Sigmoid colon (tissue), 7 donors: Measurements from ENCODE around the gene CLSTN1. TPM values are rescaled to one million over a fixed set of nuclear protein-coding genes. Genes with fewer than 3 reads are reported as not detected.

Experiments used
- DNase-seq: peaks from one replicate; pipeline ENCODE4 v3.0.0-alpha.2; 2019
- H3K27ac ChIP-seq, 4 donors: fragments of 200-600 bp; sonication (generic); one replicate each; pipeline ENCODE4 v1.5.1; 2016 to 2019; ENCODE audit warnings: mild to moderate bottlenecking in 1 of 4
- H3K27me3 ChIP-seq, 3 donors: fragments of 200-600 bp; sonication (generic); one replicate each; pipeline ENCODE4 v1.5.1; 2019; ENCODE audit warnings: mild to moderate bottlenecking in 1 of 3
- H3K36me3 ChIP-seq, 4 donors: fragments of 200-600 bp; sonication (generic); one replicate each; pipeline ENCODE4 v1.5.1; 2016 to 2019
- H3K4me1 ChIP-seq, 4 donors: fragments of 200-600 bp; sonication (generic); one replicate each; pipeline ENCODE4 v1.5.1; 2017 to 2019
- H3K4me3 ChIP-seq, 4 donors: fragments of 200-600 bp; sonication (generic); one replicate each; pipeline ENCODE4 v1.5.1; 2017 to 2019; ENCODE audit warnings: mild to moderate bottlenecking in 2 of 4, moderate library complexity in 1 of 4
- H3K9me3 ChIP-seq, 4 donors: fragments of 200-600 bp in 3 of 4; sonication (generic) in 3 of 4; one replicate each; pipeline versions ENCODE4 v1.5.1 to v1.6.1; 2013 to 2019
- CTCF ChIP-seq, 4 experiments: fragments of 450-650 bp in 3 of 4; fragments of 200-600 bp in 1 of 4; IDR thresholded peaks; one replicate each; pipeline ENCODE4 v1.5.1; 2016 to 2019; ENCODE audit warnings: antibody characterized with exemption in 4 of 4, mild to moderate bottlenecking in 3 of 4, moderate library complexity in 2 of 4
- EP300 ChIP-seq, 4 donors: sonication (generic); formaldehyde crosslinking; IDR thresholded peaks; one replicate each; pipeline ENCODE4 v1.6.1; 2017; ENCODE audit warnings: antibody characterized with exemption in 4 of 4
- POLR2A ChIP-seq, 2 donors: fragments of 450-650 bp; IDR thresholded peaks; one replicate each; pipeline ENCODE4 v1.6.1; 2016; ENCODE audit warnings: antibody characterized with exemption in 2 of 2, mild to moderate bottlenecking in 2 of 2, moderate library complexity in 2 of 2
- POLR2AphosphoS5 ChIP-seq, 4 donors: sonication (generic); formaldehyde crosslinking; IDR thresholded peaks; one replicate each; pipeline ENCODE4 v1.6.1; 2017; ENCODE audit warnings: antibody characterized with exemption in 4 of 4
- WGBS, 2 donors: extraction: QIAGEN DNeasy Blood & Tissue Kit; methylation state at CpG; one replicate each; pipeline ENCODE4 v1.1.7; 2013; 5-methylcytosine and 5-hydroxymethylcytosine counted together
- intact Hi-C: fragments of 100-400 bp; cut with DNase I; formaldehyde crosslinking; loops from one replicate; pipeline ENCODE4 v1.15.1; 2023
- polyA plus RNA-seq, 3 donors: library from polyadenylated mRNA; stranded (reverse); fragments of 200-250 nt; gene quantifications; one replicate each; pipeline ENCODE4 v1.2.3, GENCODE V29; 2013
- total RNA-seq, 4 donors: library from RNA; depleted of rRNA; stranded (reverse); fragments of >200 nt; gene quantifications; one replicate each; pipeline ENCODE4 v1.1.0, GENCODE V29; 2016
- donor health status: healthy with polysubstance abuse.
- donor health status: Bipolar disorder and iron deficiency.
- donor health status: healthy.

Gene CLSTN1
- total and polyA plus RNA-seq, 7 donors = 21.0 to 105 (median 34.6) TPM

- Histone ChIP-seq H3K36me3 (peaks cover 0 to under 1% (median 0%) of the 10 kb centered on the region in 4 donors), H3K27me3 (no peaks in the 10 kb centered on the region), H3K27ac (no peak overlapping the region), H3K9me3 (no peaks in the 10 kb centered on the region), H3K4me3 (no peak overlapping the region), H3K4me1 (no peaks in the 10 kb centered on the region)
- no peak for TF ChIP-seq POLR2A (IDR thresholded peaks at IDR 0.05)
- TF ChIP-seq EP300 (IDR thresholded peaks at IDR 0.05) = no peak
- no peak for TF ChIP-seq POLR2AphosphoS5 (IDR thresholded peaks at IDR 0.05)
- no peak for TF ChIP-seq CTCF (IDR thresholded peaks at IDR 0.05)
- 93 to 94% methylated on average over 10 of the region's 10 CpGs for WGBS, 2 donors
- peak; percentile 27 for DNase-seq
- intact Hi-C loops = no loop called here
These were observed 43.1 kb downstream of the CLSTN1 start for GRCh38 chr1:9780554-9781110.

- intact Hi-C loops = no loop called here
- WGBS, 2 donors = 92% methylated on average over 10 of the region's 10 CpGs
- Histone ChIP-seq H3K36me3 (peaks cover 0 to 4% (median 0%) of the 10 kb centered on the region in 4 donors), H3K27me3 (no peaks in the 10 kb centered on the region), H3K4me3 (no peak overlapping the region), H3K4me1 (no peaks in the 10 kb centered on the region), H3K9me3 (no peaks in the 10 kb centered on the region), H3K27ac (no peak overlapping the region)
- TF ChIP-seq EP300 (IDR thresholded peaks at IDR 0.05) = no peak
- no peak for TF ChIP-seq CTCF (IDR thresholded peaks at IDR 0.05)
- no peak for TF ChIP-seq POLR2A (IDR thresholded peaks at IDR 0.05)
- TF ChIP-seq POLR2AphosphoS5 (IDR thresholded peaks at IDR 0.05) = no peak
- DNase-seq = peak; percentile 6
These were observed 44.9 kb downstream of the CLSTN1 start for GRCh38 chr1:9778905-9779304.

GRCh38 chr1:9776685-9777084, 47.1 kb downstream of the CLSTN1 start:
- H3K27ac ChIP-seq = no peak overlapping the region
- H3K36me3 ChIP-seq = peaks cover 10 to 14% (median 13%) of the 10 kb centered on the region in 4 donors
- no peaks in the 10 kb centered on the region for H3K27me3 ChIP-seq
- TF ChIP-seq EP300 (IDR thresholded peaks at IDR 0.05) (no peak), POLR2AphosphoS5 (IDR thresholded peaks at IDR 0.05) (no peak), POLR2A (IDR thresholded peaks at IDR 0.05) (no peak), CTCF (IDR thresholded peaks at IDR 0.05) (no peak)
- DNase-seq = no peak
- H3K9me3 ChIP-seq = no peaks in the 10 kb centered on the region
- H3K4me3 ChIP-seq = no peak overlapping the region
- intact Hi-C loops = no loop called here
- no peaks in the 10 kb centered on the region for H3K4me1 ChIP-seq
- WGBS, 2 donors = 95% methylated on average over 2 of the region's 2 CpGs

GRCh38 chr1:9774712-9775679, 48.8 kb downstream of the CLSTN1 start:
- intact Hi-C loops = no loop called here
- DNase-seq = peak; percentile 54
- TF ChIP-seq CTCF (IDR thresholded peaks at IDR 0.05) (no peak), EP300 (IDR thresholded peaks at IDR 0.05) (no peak), POLR2A (IDR thresholded peaks at IDR 0.05) (no peak), POLR2AphosphoS5 (IDR thresholded peaks at IDR 0.05) (no peak)
- H3K27me3 ChIP-seq = no peaks in the 10 kb centered on the region
- H3K4me3 ChIP-seq = no peak overlapping the region
- peaks cover 10 to 18% (median 13%) of the 10 kb centered on the region in 4 donors for H3K36me3 ChIP-seq
- 80 to 92% methylated on average over 20 of the region's 20 CpGs for WGBS, 2 donors
- H3K27ac ChIP-seq = no peak overlapping the region
- no peaks in the 10 kb centered on the region for H3K9me3 ChIP-seq
- no peaks in the 10 kb centered on the region for H3K4me1 ChIP-seq
